ENCODE measurements around the gene CRADD. TPM values are rescaled to one million over a fixed set of nuclear protein-coding genes. Genes with fewer than 3 reads are reported as not detected.

The CRADD gene
- total and polyA plus RNA-seq, 2 donors (not counting 3 experiments of a cell fraction or from before 2014, with no cell fraction given), result 11.7 to 14.5 TPM

DNA sequence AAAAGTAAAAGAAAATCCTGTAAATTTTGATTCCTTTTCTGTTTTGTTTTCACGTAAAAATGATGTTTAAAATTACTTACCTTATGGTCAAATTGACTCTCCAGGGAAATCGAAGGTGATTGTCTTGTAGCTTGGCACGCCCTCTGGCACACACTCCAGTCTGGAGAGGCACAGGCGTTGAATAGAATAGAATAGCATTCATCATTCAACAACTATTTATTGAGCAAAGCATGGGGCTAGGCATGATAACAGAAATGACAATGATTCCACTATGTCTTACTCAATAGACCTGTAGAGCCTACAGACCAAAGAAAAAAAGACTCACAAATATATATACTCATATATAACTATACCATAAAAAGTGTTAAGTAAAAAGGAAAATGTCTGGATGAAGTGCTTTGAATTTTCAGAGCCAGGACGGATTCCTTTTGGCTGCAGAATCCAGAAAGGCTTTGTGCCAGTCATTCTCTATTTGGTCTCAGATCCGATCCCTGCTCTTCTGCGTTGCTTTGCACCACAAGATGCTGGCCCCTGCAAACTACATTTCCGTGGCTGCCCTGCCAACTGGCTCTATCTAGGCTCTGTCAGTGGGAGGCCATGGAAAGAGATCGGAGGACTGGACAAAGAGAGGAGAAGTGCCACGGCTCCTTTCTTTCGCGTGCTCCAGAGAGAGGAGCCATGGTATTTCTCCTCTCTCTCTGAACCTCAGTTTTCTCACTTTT lies 231.8 kb downstream of the CRADD start:
- no peak for FAIRE-seq
- no peak overlapping the region for H3K4me2 ChIP-seq (ENCODE audit: insufficient read depth, low read length)

DNA sequence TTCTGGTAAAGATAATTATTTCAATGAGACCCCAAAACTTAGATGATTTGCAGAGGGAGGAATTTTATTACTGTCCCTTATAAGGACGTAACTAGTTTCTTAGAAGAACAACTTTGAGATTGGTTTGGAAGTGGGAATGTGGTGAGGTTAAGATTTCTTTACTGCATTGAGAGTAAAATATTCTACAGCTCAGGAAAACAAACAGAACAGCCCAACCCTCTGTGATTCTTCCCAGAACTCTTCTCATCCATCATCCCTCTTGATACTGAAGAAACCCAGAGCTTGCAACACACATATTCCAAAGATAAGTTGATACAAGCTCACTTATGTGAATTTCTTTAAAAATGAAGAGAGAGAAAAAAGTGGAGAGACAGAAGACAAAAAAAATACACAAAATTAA lies 234.2 kb downstream of the CRADD start:
- Histone ChIP-seq H3K27ac (ENCODE audit: insufficient read depth, low read depth, low read length) (no peak overlapping the region), H3K4me1 (ENCODE audit: control insufficient read depth, extremely low read depth, insufficient read depth, low read length) (no peaks in the 10 kb centered on the region), H3K4me2 (ENCODE audit: insufficient read depth, low read length) (no peak overlapping the region), H3K36me3 (ENCODE audit: control insufficient read depth in 2 of 2, extremely low read depth in 1 of 2, insufficient read depth in 2 of 2, low read length in 2 of 2) (no peaks in the 10 kb centered on the region), H3K9me3 (replicated peaks; ENCODE audit: control insufficient read depth, insufficient read depth, low read length) (no peaks in the 10 kb centered on the region), H3K9me1 (replicated peaks; ENCODE audit: control insufficient read depth, extremely low read depth, insufficient read depth, low read length) (no peaks in the 10 kb centered on the region), H3K9ac (replicated peaks; ENCODE audit: extremely low read depth, insufficient read depth, low read length) (no peak overlapping the region), H4K20me1 (replicated peaks; ENCODE audit: control insufficient read depth, extremely low read depth, insufficient read depth, low read length) (no peaks in the 10 kb centered on the region), H2AFZ (ENCODE audit: low read depth, low read length) (no peak overlapping the region), H3K79me2 (ENCODE audit: control insufficient read depth, insufficient read depth, low read length) (no peaks in the 10 kb centered on the region), H3K4me3 (replicated peaks in 1 of 3; ENCODE audit: insufficient read depth in 1 of 3, low read depth in 1 of 3, low read length in 3 of 3) (no peak overlapping the region), H3K27me3 (ENCODE audit: control insufficient read depth in 2 of 2, insufficient read depth in 2 of 2, low read length in 2 of 2) (no peaks in the 10 kb centered on the region)
- no peak for DNase-seq (ENCODE audit: low read depth, low spot score)
- dilution Hi-C loops (cut with MboI; ENCODE audit: extremely low pct_ligation_motif_present, low sequenced_read_pairs) (no loop called here), intact Hi-C loops (cut with micrococcal nuclease) (no loop called here)
- ChIA-PET POLR2A (no interaction called here), CTCF (no interaction called here)
- no TSS peak for BruUV-seq (replicated peaks)
- FAIRE-seq, result no peak
- no peak for TF ChIP-seq JUN (IDR thresholded peaks at IDR 0.05; ENCODE audit: borderline replicate concordance, insufficient read depth, insufficient read length, low read depth)
- TF ChIP-seq MYC (IDR thresholded peaks at IDR 0.05; ENCODE audit: low read depth, low read length), result no peak
- TF ChIP-seq, protein P1, sequence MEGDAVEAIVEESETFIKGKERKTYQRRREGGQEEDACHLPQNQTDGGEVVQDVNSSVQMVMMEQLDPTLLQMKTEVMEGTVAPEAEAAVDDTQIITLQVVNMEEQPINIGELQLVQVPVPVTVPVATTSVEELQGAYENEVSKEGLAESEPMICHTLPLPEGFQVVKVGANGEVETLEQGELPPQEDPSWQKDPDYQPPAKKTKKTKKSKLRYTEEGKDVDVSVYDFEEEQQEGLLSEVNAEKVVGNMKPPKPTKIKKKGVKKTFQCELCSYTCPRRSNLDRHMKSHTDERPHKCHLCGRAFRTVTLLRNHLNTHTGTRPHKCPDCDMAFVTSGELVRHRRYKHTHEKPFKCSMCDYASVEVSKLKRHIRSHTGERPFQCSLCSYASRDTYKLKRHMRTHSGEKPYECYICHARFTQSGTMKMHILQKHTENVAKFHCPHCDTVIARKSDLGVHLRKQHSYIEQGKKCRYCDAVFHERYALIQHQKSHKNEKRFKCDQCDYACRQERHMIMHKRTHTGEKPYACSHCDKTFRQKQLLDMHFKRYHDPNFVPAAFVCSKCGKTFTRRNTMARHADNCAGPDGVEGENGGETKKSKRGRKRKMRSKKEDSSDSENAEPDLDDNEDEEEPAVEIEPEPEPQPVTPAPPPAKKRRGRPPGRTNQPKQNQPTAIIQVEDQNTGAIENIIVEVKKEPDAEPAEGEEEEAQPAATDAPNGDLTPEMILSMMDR (IDR thresholded peaks at IDR 0.05; ENCODE audit: extremely low read depth in 1 of 2, insufficient read depth in 1 of 2, low read depth in 1 of 2, low read length in 2 of 2), result no peak
- TF ChIP-seq EZH2 (IDR thresholded peaks at IDR 0.05; ENCODE audit: borderline replicate concordance, low read depth, low read length, severe bottlenecking), result no peak
- no peak for TF ChIP-seq GATA2 (IDR thresholded peaks at IDR 0.05; ENCODE audit: insufficient read depth, insufficient read length, low read depth, low read length)
- TF ChIP-seq FOS (IDR thresholded peaks at IDR 0.05; ENCODE audit: borderline replicate concordance, insufficient read depth, low read length), result no peak
- no peak for TF ChIP-seq POLR2A (IDR thresholded peaks at IDR 0.05; ENCODE audit: low read depth, low read length)
- TF ChIP-seq, protein P2, sequence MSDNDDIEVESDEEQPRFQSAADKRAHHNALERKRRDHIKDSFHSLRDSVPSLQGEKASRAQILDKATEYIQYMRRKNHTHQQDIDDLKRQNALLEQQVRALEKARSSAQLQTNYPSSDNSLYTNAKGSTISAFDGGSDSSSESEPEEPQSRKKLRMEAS (IDR thresholded peaks at IDR 0.05; ENCODE audit: insufficient read depth, insufficient read length), result no peak

More for the DNA sequence above, 231.8 kb downstream of the CRADD start:
- no peak overlapping the region for H3K27ac ChIP-seq (ENCODE audit: insufficient read depth, low read depth, low read length)
- dilution Hi-C loops (cut with MboI; ENCODE audit: extremely low pct_ligation_motif_present, low sequenced_read_pairs), result no loop called here
- no peaks in the 10 kb centered on the region for H3K9me1 ChIP-seq (replicated peaks; ENCODE audit: control insufficient read depth, extremely low read depth, insufficient read depth, low read length)
- H3K9me3 ChIP-seq (replicated peaks; ENCODE audit: control insufficient read depth, insufficient read depth, low read length), result no peaks in the 10 kb centered on the region
- no peak overlapping the region for H2AFZ ChIP-seq (ENCODE audit: low read depth, low read length)
- BruUV-seq (replicated peaks), result no TSS peak
- intact Hi-C loops (cut with micrococcal nuclease), result no loop called here
- H3K4me3 ChIP-seq (replicated peaks in 1 of 3; ENCODE audit: insufficient read depth in 1 of 3, low read depth in 1 of 3, low read length in 3 of 3), result no peak overlapping the region
- TF ChIP-seq POLR2AphosphoS5 (IDR thresholded peaks at IDR 0.05; ENCODE audit: insufficient read depth, low read depth, low read length), result no peak
- TF ChIP-seq FOS (IDR thresholded peaks at IDR 0.05; ENCODE audit: borderline replicate concordance, insufficient read depth, low read length), result no peak
- TF ChIP-seq GATA2 (IDR thresholded peaks at IDR 0.05; ENCODE audit: insufficient read depth, insufficient read length, low read depth, low read length), result no peak
- no peaks in the 10 kb centered on the region for H3K27me3 ChIP-seq (ENCODE audit: control insufficient read depth in 2 of 2, insufficient read depth in 2 of 2, low read length in 2 of 2)
- no peaks in the 10 kb centered on the region for H3K79me2 ChIP-seq (ENCODE audit: control insufficient read depth, insufficient read depth, low read length)
- no peak overlapping the region for H3K9ac ChIP-seq (replicated peaks; ENCODE audit: extremely low read depth, insufficient read depth, low read length)
- H4K20me1 ChIP-seq (replicated peaks; ENCODE audit: control insufficient read depth, extremely low read depth, insufficient read depth, low read length), result no peaks in the 10 kb centered on the region
- ChIA-PET POLR2A (no interaction called here), CTCF (no interaction called here)
- no peaks in the 10 kb centered on the region for H3K36me3 ChIP-seq (ENCODE audit: control insufficient read depth in 2 of 2, extremely low read depth in 1 of 2, insufficient read depth in 2 of 2, low read length in 2 of 2)
- H3K4me1 ChIP-seq (ENCODE audit: control insufficient read depth, extremely low read depth, insufficient read depth, low read length), result no peaks in the 10 kb centered on the region
- DNase-seq (ENCODE audit: low read depth, low spot score), result no peak
